A673 (cell line): ENCODE data around the gene DLEC1.

Experiments
- EZH2 ChIP-seq: fragments of 200-600 bp; sonication (generic); IDR thresholded peaks from 2 replicates; pipeline ENCODE4 v1.6.1; 2017; ENCODE audit warnings: borderline replicate concordance, low read depth, mild to moderate bottlenecking, mixed read lengths, antibody characterized with exemption, low read length; ENCODE audit not compliant: poor library complexity, severe bottlenecking
- TF ChIP-seq, protein P1 (sequence below): fragments of 300-800, 200-600 bp; sonication (generic); conservative IDR thresholded peaks from 2 replicates; pipeline ENCODE4 v1.5.1; 2017; ENCODE audit warnings: low read depth, mild to moderate bottlenecking, antibody characterized with exemption, low read length, moderate library complexity, mixed read lengths

DNA sequence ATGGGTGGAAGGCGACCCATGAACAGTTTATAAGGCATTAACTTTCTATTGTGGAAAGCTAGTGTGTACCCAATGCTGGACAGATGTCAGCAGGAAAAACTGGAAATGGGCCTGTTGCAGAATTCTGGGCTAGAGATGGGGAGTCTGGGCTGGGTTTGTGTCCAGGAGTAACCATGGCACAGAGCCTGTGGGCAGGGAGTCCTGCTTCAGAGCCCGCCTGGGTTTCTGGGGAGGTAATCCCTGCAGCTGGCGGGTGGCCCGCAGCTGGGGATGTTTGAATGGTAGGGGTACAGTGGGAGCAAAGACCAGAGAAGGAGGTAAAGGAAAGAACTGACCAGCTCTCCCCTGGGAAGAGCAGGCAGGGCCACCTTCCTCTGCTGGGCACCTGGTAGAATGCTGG lies 72.2 kb downstream of the DLEC1 start:
- TF ChIP-seq, protein P1, sequence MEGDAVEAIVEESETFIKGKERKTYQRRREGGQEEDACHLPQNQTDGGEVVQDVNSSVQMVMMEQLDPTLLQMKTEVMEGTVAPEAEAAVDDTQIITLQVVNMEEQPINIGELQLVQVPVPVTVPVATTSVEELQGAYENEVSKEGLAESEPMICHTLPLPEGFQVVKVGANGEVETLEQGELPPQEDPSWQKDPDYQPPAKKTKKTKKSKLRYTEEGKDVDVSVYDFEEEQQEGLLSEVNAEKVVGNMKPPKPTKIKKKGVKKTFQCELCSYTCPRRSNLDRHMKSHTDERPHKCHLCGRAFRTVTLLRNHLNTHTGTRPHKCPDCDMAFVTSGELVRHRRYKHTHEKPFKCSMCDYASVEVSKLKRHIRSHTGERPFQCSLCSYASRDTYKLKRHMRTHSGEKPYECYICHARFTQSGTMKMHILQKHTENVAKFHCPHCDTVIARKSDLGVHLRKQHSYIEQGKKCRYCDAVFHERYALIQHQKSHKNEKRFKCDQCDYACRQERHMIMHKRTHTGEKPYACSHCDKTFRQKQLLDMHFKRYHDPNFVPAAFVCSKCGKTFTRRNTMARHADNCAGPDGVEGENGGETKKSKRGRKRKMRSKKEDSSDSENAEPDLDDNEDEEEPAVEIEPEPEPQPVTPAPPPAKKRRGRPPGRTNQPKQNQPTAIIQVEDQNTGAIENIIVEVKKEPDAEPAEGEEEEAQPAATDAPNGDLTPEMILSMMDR, result no peak
- TF ChIP-seq EZH2, result no peak
